Stimulated activated CD8-positive, alpha-beta memory T cell treated with anti-CD3 and anti-CD28 coated beads, Interleukin-15, amount 100 ng/mL, for 1 hour (primary cell): ENCODE measurements around the gene EID2.

Experiments used
- DNase-seq: peaks from one replicate; pipeline ENCODE4 v3.0.0-alpha.2; 2020; ENCODE audit warnings: low read depth

EID2 gene

DNA sequence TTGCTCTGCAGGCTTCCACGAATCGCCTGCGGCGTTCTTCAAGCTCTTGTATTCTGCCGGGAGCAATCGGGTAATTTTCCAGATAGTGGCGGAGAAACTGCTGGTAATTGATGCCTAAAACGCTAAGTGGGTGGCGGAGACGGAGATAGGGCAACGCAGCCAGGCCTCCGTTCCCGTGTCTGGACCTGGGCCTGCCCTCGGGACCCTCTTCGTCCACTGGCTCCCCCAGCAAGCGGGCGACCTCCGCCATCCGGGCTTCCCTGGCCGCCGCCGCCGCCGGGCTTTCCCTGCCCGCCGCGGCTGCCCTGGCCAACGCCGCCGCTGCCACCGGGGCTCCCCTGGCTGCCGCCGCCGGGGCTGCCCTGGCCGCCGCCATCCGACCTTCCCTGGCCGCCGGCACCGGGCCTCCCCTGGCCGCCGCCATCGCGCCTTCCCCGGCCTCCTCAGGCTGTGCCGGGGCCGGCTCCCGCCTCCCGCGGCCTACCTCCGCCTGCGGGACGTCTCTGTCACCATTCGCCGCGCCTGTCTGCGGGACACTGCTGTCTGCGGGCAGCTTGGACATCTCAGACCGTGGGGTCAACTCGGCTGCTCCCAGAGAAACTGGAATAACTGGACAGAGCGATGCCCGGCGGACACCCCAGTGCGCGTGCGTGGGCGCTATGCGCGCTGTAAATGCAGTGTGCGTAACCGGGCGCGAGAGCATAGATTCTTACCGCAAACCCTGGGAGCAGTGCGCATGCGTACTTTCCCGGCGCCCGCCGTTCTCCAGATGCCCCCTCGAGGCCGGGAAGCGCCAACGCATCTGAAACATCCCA, at the start of gene EID2:
EID2 (minus strand) TSS at position 644 of the 815 bp plus-strand sequence; CDS start at position 562, 82 bp downstream.
- DNase-seq: peak; percentile 88

- no peak for DNase-seq
These were observed 48.1 kb upstream of the EID2 start for GRCh38 chr19:39588066-39588465.

- no peak for DNase-seq
These were observed 47.5 kb upstream of the EID2 start for GRCh38 chr19:39587496-39587895.

- no peak for DNase-seq
These were observed 43.1 kb upstream of the EID2 start for GRCh38 chr19:39582891-39583625.

GRCh38 chr19:39582442-39582841, 42.5 kb upstream of the EID2 start:
- no peak for DNase-seq

DNA sequence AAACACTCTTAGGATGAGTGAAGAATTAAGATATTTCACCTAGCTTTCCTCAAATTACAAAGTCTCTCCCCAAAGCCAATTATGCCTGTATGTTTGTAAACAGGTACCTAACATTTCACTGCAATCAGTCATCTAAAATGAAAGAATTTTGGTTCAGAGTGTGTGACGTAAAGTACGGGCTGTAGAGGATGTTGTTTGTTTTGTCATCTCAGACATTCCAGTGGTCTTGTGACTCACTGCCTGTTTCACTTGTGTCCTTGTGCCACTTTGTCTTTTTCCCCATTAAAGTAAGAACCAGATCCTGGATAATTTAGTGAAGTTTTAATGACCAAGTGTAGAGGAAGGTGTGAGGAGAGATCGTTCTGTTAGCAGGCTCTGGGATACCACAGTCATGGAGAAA, 28.6 kb upstream of the EID2 start:
- no peak for DNase-seq

- no peak for DNase-seq
These were observed 26.1 kb upstream of the EID2 start for GRCh38 chr19:39566064-39566463.

DNA sequence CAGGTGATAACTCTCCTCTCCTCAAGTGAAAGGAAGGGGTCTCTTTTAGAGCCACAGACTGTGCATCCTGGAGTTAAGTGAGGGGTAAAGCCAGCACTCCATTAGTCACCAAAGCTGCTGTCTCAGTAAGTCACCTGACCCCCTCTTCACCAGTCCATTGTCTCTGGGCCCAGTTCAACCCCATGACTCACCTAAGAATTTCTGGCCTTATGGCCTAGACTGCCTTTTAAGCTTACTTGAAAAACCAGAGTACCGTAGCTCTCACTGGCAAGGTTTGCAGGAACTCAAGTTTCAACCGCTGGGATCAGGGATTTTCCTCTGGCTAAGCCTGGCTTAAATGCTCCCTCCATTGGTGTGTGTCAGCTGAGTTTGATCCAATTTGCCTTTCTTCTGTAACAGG, 23.4 kb upstream of the EID2 start:
- DNase-seq: no peak

DNA sequence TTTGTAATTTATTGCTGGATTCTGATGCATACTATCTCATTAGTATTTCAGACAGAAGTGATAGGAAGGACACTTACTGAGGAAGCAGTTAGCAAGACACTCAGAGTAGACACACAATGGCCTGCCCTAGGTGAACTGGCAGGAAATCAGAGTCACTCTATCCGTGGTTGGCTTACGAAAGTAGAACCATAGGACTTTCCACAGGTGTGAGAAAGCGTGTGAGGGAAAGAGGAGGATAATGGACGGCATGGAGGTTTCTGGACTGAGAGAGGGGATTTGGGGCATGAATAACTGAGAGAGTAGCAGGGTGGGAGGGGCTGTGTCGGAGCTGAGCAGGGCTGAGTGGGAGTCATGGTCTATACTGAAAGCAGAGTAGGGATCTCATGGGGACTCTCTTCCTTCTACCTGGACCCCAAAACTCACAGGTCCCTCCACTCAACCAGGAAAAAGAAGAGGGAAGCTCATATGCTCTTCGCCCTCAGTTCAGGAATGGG, 18.7 kb upstream of the EID2 start:
- no peak for DNase-seq

DNA sequence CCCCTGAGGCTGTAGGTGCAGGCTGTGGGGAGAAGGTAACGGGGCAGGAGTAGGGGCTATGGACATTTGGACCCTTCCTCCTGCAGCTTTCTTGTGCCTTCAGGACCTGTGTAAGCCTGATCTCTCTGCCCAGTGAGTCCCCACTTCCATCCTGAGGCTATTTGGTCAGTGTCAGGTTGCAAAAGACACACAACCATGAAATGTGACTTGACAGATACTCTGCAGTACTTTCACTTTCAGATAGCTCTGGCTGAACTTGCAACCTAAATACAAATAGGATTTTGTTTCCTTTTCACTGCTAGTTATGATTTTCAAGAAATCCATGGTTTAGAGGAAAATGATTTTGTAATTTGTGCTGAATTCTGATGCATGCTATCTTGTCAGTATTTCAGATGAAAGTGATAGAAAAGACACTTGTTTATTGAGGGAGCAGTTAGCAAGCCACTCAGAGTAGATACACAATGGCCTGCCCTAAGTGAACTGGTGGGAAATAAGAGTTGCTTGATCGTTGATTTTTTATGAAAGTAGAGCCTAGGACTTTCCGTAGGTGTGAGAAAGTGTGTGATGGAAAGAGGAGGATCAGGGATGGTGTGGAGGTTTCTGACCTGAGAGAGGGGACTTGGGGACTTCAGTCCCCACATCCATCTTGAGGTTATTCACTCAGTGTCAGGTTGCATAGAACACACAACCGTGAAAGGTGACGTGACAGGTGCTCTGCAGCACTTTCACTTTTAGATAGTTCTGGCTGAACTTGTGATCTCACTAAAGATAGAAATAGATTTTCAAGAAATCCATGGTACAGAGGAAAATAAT, 18.1 kb upstream of the EID2 start:
- DNase-seq: no peak

DNA sequence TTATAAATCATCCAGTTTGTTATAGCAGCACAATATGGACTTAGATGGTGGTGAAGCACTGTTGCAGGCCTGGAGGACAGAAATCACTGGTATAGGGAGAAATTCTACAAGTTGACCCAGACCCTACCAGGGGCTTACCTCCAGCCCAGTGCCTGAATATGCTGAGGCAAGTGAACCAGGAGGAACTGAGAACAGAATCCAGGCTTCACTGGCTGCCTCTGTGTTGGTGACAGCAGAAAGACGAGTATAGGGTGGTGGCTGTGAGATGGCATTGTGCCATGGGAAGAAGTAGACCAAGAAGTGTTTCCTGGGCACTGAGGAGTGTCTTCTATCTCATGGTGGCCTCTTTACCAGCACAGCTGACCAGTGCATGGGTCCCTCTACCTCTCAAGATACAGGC, 15.9 kb upstream of the EID2 start:
- no peak for DNase-seq

DNA sequence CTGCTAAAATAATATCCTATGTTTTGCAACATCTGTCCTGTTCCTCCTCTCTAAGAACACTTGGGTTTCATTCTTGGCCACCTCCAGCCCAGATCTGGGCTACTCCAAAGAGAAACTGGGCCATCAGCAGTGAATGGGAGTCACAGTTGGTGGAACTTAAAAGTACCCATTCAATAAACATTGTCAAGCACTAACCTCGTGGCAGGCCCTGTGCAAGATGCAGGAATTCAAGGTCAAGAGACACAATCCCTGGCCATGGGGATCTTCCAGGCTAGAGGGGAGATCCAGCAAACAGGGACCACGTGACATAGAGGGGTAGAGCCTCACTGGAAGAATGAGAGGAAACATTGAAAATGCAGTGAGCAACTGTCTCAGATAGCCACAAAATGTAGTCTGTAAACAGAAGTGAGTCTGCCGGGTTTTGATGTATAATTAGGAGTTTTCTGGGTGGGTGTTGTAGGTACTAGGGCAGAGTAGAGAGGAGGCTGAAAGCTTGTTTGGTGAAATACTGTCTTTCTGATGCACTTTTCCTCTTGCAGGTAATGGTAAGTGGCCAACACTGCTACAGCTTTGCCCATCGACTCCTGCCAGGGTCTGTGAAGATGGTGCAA, 14.8 kb upstream of the EID2 start:
- no peak for DNase-seq

DNA sequence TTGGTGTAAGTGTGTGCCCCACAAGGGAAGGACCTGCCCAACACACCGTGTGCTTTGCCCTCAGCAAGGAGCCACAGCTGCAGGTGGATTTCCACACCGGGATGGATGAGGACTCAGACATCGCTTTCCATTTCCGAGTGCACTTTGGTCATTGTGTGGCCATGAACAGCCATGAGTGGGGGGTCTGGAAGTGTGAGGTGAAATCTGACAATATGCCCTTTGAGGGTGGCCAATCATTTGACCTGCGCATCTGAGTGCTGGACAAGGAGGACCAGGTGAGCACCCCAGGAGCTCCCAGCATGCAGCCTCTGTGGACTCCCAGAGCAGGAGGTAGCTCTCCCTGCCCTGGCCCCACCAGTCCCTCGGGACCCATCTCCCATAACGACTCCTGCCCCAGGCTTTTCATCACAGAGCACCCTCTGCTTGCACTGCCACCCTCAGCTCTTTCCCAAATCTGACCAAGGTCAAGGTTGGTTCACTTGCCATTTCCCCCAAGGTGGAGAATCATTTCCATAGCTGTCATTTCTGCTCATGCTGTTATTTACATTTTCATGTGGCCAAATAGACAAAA, 13.2 kb upstream of the EID2 start:
- no peak for DNase-seq

GRCh38 chr19:39550197-39550596, 10.2 kb upstream of the EID2 start:
- DNase-seq: no peak

DNA sequence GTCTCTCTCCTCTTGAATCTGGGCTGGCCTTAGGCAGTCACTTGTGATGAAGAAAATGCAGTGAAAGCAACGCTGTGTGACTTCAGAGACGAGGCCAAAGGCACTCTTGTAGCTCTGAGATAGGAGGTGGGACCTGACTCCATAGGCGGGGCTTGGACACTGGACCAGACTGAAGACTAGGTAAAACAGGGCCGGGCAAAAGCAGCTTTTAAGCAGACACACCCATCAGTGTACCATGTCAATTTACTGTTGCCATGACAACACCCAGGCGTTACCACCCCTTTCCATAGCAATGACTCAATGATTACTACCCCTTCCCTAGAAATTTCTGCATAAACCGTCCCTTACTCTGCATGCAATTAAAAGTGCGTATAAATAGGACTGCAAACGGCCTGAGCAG, 6.6 kb upstream of the EID2 start:
- DNase-seq: no peak

- DNase-seq: no peak
These were observed 5.0 kb upstream of the EID2 start for GRCh38 chr19:39544911-39545310.

DNA sequence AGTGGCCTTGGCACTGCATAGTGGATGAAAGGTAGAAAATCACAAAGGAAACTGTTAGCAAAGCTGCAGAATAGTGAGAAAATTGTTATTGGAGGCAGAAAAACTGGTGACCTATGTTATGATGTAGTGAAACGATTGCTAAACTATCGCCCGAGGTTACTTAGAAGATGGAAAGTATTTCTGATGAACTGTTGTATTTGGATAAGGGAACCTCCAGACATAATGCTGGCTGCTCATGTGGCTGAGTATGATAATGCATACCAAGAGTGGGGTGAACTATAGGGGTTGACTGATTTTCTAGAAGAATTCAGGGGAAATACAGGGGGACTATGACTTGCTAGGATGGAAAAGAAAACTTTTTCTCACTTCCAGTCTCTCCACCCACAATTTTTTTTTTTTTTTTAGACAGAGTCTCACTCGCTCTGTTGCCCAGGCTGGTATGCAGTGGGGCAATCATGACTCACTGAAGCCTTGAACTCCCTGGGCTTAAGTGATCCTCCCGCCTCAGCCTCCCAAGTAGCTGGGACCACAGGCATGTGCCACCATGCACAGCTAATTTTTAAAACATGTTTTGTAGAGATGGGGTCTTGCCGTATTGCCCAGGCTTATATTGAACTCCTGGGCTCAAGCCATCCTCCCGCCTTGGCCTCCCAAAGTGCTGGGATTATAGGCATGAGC, 4.4 kb upstream of the EID2 start:
- no peak for DNase-seq

GRCh38 chr19:39543477-39543857, 3.5 kb upstream of the EID2 start:
- no peak for DNase-seq

- DNase-seq: no peak
These were observed 2.2 kb upstream of the EID2 start for GRCh38 chr19:39542206-39542605.

DNA sequence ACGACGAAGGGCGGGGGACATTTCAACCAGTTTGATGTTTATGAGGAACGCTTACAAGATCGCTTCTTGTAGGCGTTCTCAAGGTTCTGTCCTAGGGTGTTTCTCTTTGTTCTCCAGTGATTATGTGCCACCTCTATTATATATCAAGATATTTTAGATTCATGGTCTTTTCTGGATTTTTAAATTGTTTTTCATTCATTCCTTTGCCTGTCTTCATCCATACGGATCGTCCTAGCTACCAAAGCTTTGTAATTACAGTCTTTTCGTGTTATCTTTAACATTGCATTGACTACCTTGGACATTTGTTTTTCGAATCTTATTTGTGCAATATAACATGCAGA, 342 bp upstream of the EID2 start:
- no peak for DNase-seq

GRCh38 chr19:39539165-39539517, 820 bp downstream of the EID2 start:
- no peak for DNase-seq
